Airway epithelial cell (primary cell): ENCODE results near the gene KIF7. TPM values are rescaled to one million over a fixed set of nuclear protein-coding genes. Genes with fewer than 3 reads are reported as not detected.

Experiments used
- total RNA-seq: library from RNA; depleted of rRNA; stranded (reverse); fragments of >200 nt; gene quantifications from 2 replicates; pipeline ENCODE4 v1.2.3, GENCODE V29; 2015

Gene KIF7
- 1.9 and 2.9 TPM in 2 replicates for total RNA-seq

DNA sequence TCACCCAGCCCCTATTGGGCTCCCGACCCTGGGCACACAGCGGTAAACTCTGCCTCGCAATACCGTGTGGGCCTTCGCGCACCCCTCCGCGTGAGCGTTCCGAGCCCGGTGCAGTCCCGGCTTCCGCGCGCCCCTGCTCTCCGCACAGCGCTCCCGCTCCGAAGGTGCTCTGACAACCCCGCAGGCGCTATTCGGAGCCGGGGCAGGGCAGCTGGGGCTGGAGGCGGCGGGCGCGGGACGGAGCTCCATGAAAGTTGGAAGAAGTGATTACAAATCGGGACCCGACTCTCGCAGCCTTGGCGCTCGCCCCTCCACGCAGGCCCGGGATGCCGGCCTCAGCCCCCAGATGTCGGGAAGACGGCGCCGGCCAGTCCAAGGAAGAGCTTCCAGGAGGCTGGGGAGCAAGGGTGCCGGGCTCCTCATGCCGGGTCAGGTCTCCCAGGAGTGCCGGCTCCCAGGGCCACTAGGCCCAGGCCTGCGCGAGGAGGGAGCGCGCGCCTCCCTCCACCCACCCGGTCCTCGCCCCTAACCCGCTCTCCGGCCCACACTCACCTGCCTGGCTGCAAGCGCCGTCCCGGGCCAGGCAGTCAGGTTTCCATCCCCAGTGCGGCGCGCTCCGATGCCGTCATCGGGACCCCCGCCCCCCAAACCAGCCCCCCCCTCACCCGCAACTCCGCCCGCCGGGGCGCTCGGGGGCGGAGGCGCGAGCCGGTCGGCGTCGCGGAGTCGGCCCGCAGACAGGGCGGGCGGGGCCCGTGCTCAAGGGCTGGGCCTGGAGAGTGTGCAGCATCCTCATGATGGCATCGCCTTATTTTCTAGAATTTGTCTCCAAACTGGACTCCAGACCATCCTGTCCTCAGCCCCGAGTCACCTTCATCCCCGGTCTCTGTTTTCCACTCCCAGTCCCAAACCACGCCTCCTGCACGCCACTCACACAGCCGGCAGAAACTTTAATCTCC lies at the start of gene KIF7:
TSS of gene KIF7 (minus strand) at position 621 of the 959 bp plus-strand sequence. CDS start 2,537 bp downstream, outside the sequence.

DNA sequence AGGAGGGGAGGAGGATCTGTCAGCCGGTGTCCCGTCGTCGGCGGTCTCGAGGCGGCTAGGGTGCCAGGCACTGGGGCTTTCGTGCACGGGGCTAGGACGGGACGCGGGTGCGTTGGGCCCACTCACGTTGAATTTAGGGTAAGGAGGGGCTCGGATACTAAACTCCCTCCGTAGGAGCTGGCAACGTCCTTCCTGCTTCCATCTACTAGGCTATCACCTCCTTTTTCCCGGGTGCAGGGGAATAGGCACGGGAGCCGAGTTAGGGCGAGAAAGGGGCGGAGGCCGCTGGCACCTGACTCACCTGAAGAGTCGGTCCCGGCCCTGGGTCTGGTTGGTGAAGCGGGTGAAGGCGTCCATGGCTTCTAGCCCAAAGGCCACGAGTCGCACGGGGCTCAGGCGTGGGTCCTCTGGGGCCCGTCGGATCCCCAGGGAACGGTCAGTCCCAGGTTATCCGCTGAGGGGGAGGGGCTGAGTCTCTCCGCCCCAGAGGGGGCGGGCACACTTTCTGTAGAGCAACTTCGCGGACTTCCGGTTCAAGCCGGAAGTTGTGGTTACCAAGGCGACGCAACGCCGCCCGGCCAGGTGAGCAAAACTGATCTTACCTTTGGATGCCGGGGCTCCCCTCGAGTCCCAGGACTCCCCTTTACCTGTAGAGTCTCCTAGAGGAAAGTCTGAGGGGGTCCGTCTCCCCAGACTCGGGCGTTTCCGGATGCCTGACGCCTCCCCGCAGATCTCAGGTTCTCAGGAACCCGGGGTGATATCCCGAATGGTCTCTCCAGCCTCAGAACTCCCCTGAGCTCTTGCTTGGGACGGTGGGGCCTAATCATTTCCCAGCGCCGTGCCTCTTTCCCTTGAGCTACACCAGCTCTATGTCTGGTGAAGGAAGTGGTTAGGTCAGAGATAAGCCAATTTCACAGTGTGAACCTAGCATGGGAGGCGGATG lies 35.3 kb upstream of the KIF7 start, which contains the start of the genes PEX11A and WDR93:
TSS of gene PEX11A (minus strand) at position 479 of the 943 bp plus-strand sequence. CDS start at position 357, 122 bp downstream.
TSS of gene WDR93 (plus strand) at position 536 of the 943 bp plus-strand sequence. CDS start 10,936 bp downstream, outside the sequence.

GRCh38 chr15:89679212-89679611 lies 23.9 kb upstream of the KIF7 start, which contains the start of gene PLIN1:
Gene PLIN1 (minus strand): TSS chr15:89679367. CDS start chr15:89677489, 1,878 bp downstream.

Other genes with a start within 250 kb of the KIF7 start
- gene RHCG, start 158.9 kb downstream of the KIF7 start, total RNA-seq, result 274 and 296 TPM in 2 replicates
- gene TICRR, start 80.0 kb downstream of the KIF7 start, total RNA-seq, result 6.3 and 7.6 TPM in 2 replicates
- gene PLIN1, start 23.9 kb upstream of the KIF7 start, total RNA-seq, result 0.07 and 0.28 TPM in 2 replicates
- 4.2 and 5.1 TPM in 2 replicates for gene PEX11A, start 35.3 kb upstream of the KIF7 start, total RNA-seq
- not detected in 2 replicates for gene WDR93, start 35.3 kb upstream of the KIF7 start, total RNA-seq
- gene MESP1, start 95.8 kb upstream of the KIF7 start, total RNA-seq, result 0.07 TPM in 1 of 2 replicates, not detected in the other
- 0.37 and 0.42 TPM in 2 replicates for gene MESP2, start 120.9 kb upstream of the KIF7 start, total RNA-seq
- 1.3 and 1.8 TPM in 2 replicates for gene ANPEP, start 159.4 kb upstream of the KIF7 start, total RNA-seq
- 37.8 and 63.5 TPM in 2 replicates for gene AP3S2, start 238.5 kb upstream of the KIF7 start, total RNA-seq